MM.1S (cell line): ENCODE measurements around the gene BCAR3.

Source experiments
- DNase-seq: peaks from one replicate; pipeline ENCODE4 v3.0.0-alpha.2; 2015
- H2AFZ ChIP-seq: fragments of 300-600 bp; sonication (generic); 2 replicates; pipeline ENCODE4 v1.6.0; 2016; ENCODE audit warnings: antibody characterized with exemption, low read length
- H3F3A ChIP-seq: fragments of 300-600 bp; sonication (generic); 2 replicates; pipeline ENCODE4 v1.6.1; 2016; ENCODE audit warnings: mild to moderate bottlenecking, antibody characterized with exemption, low read length, moderate library complexity, mixed read lengths; ENCODE audit not compliant: insufficient read depth
- H3K27ac ChIP-seq: fragments of 300-600 bp; sonication (generic); 2 replicates; pipeline ENCODE4 v1.5.1; 2016; ENCODE audit warnings: mild to moderate bottlenecking, low read length
- H3K27me3 ChIP-seq: fragments of 300-600 bp; sonication (generic); replicated peaks from 2 replicates; pipeline ENCODE4 v1.6.0; 2016; ENCODE audit warnings: low read length; ENCODE audit not compliant: insufficient read depth
- H3K36me3 ChIP-seq: fragments of 300-600 bp; sonication (generic); replicated peaks from 2 replicates; pipeline ENCODE4 v1.6.1; 2016; ENCODE audit warnings: mild to moderate bottlenecking, low read length, mixed read lengths; ENCODE audit not compliant: insufficient read depth
- H3K4me1 ChIP-seq: fragments of 300-600 bp; sonication (generic); 2 replicates; pipeline ENCODE4 v1.6.1; 2016; ENCODE audit warnings: low read length, mixed read lengths
- H3K4me2 ChIP-seq: fragments of 300-600 bp; sonication (generic); 2 replicates; pipeline ENCODE4 v1.6.0; 2016; ENCODE audit warnings: low read depth, low read length
- H3K4me3 ChIP-seq: fragments of 300-600 bp; sonication (generic); 2 replicates; pipeline ENCODE4 v1.5.1; 2016; ENCODE audit warnings: low read length, mixed read lengths
- H3K79me2 ChIP-seq: fragments of 300-600 bp; sonication (generic); 2 replicates; pipeline ENCODE4 v1.6.1; 2016; ENCODE audit warnings: mixed run types, low read length, mixed read lengths
- H3K9ac ChIP-seq: fragments of 300-600 bp; sonication (generic); 2 replicates; pipeline ENCODE4 v1.6.1; 2016; ENCODE audit warnings: low read length, mixed read lengths
- H3K9me2 ChIP-seq: fragments of 300-600 bp; sonication (generic); replicated peaks from 2 replicates; pipeline ENCODE4 v1.6.1; 2016; ENCODE audit warnings: mild to moderate bottlenecking, low read length, mixed read lengths; ENCODE audit not compliant: insufficient read depth
- H3K9me3 ChIP-seq: fragments of 300-600 bp; sonication (generic); replicated peaks from 2 replicates; pipeline ENCODE4 v1.6.1; 2016; ENCODE audit warnings: mild to moderate bottlenecking, low read length, mixed read lengths; ENCODE audit not compliant: insufficient read depth
- H4K20me1 ChIP-seq: fragments of 300-600 bp; sonication (generic); 2 replicates; pipeline ENCODE4 v1.6.1; 2016; ENCODE audit warnings: mild to moderate bottlenecking, low read length, moderate library complexity, mixed read lengths; ENCODE audit not compliant: insufficient read depth
- CTCF ChIP-seq: fragments of 300-600 bp; sonication (generic); IDR thresholded peaks from 2 replicates; pipeline ENCODE4 v1.5.1; 2016; ENCODE audit warnings: antibody characterized with exemption, low read length, mixed read lengths
- EZH2 ChIP-seq: fragments of 300-600 bp; sonication (generic); optimal IDR thresholded peaks from 2 replicates; pipeline ENCODE3; 2017; ENCODE audit warnings: low read depth, mild to moderate bottlenecking, antibody characterized with exemption, low read length, mixed read lengths
- EZH2phosphoT487 ChIP-seq: fragments of 300-600 bp; sonication (generic); IDR thresholded peaks from 2 replicates; pipeline ENCODE4 v1.6.1; 2018; ENCODE audit warnings: antibody characterized with exemption, low read length

Gene BCAR3

DNA sequence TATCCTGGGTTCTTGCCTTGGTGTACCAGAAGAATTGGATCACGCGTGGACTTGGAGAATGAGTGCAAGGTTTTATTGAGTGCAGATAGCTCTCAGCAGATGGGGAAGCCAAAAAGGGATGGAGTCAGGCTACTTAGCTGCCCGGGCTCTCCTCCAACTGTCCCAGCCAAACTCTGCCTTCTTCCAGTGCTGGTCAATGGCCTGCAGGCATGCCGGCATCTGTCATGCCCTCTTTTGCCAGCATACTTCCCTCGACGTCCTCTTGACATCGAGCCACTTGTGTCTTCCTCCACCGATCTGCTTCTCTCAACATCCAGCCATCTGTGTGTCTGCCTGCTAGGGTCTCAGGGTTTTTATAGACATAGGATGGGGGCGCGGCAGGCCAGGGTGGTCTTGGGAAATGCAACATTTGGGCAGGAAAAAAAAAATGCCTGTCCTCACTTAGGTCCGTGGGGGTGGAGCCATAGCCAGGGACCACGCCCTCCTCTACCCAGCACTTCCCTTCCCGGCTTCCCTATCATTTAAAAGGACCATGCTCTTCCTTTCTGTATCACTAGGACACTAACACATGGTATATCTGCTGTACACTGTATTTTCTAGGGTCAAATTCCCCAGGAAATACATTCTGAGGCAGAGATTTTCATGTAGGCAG, 47.0 kb upstream of the BCAR3 start:
- TF ChIP-seq CTCF = no peak
- no peak for TF ChIP-seq EZH2
- no peak for TF ChIP-seq EZH2phosphoT487
- H3F3A ChIP-seq = no peaks in the 10 kb centered on the region
- no peak overlapping the region for H2AFZ ChIP-seq
- H3K9me3 ChIP-seq = no peaks in the 10 kb centered on the region
- H4K20me1 ChIP-seq = no peaks in the 10 kb centered on the region
- H3K27ac ChIP-seq = no peak overlapping the region
- H3K4me2 ChIP-seq = no peak overlapping the region
- H3K4me3 ChIP-seq = no peak overlapping the region
- no peaks in the 10 kb centered on the region for H3K9me2 ChIP-seq
- no peak overlapping the region for H3K9ac ChIP-seq
- no peaks in the 10 kb centered on the region for H3K27me3 ChIP-seq
- H3K36me3 ChIP-seq = no peaks in the 10 kb centered on the region
- DNase-seq = no peak
- H3K4me1 ChIP-seq = no peaks in the 10 kb centered on the region
- no peaks in the 10 kb centered on the region for H3K79me2 ChIP-seq

DNA sequence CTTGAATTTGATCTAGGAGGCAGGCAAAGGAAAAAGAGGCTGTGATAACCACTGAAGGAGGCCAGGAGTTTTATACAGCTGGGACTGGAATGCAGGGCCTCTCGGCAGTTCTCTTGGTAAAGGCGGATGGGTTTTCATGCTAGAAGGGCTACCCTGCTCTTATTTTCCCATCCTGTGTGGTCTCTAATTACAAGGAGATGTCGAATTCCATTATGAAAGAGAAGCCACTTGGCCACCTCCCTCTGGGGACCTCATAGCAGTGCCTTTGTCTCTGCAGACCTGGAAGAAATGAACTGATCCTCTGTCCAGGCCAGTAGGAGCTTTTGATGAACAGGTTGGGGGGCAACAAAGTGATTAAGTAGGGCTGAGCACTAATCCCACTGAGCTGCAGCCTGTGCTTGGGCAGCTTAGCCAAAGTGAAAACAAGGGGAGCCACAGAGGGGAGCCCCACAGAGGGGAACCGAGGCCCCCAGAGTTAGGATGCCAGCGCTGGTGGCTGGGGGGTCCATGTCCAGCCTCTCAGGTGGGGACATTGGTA, 42.2 kb upstream of the BCAR3 start:
- H3K79me2 ChIP-seq = no peaks in the 10 kb centered on the region
- H2AFZ ChIP-seq = no peak overlapping the region
- H3K27me3 ChIP-seq = no peaks in the 10 kb centered on the region
- H3K4me1 ChIP-seq = no peaks in the 10 kb centered on the region
- no peak overlapping the region for H3K4me2 ChIP-seq
- no peak overlapping the region for H3K27ac ChIP-seq
- no peaks in the 10 kb centered on the region for H3K36me3 ChIP-seq
- no peaks in the 10 kb centered on the region for H3K9me3 ChIP-seq
- no peaks in the 10 kb centered on the region for H3K9me2 ChIP-seq
- no peak for DNase-seq
- H3K4me3 ChIP-seq = no peak overlapping the region
- H4K20me1 ChIP-seq = no peaks in the 10 kb centered on the region
- no peak overlapping the region for H3K9ac ChIP-seq
- H3F3A ChIP-seq = no peaks in the 10 kb centered on the region
- TF ChIP-seq EZH2 (no peak), CTCF (no peak), EZH2phosphoT487 (no peak)

GRCh38 chr1:93723110-93723509, 41.5 kb upstream of the BCAR3 start:
- Histone ChIP-seq H2AFZ (no peak overlapping the region), H3K9ac (no peak overlapping the region), H3K36me3 (no peaks in the 10 kb centered on the region), H3K4me3 (no peak overlapping the region), H3F3A (no peaks in the 10 kb centered on the region), H3K4me1 (no peaks in the 10 kb centered on the region), H4K20me1 (no peaks in the 10 kb centered on the region), H3K27ac (no peak overlapping the region), H3K4me2 (no peak overlapping the region), H3K9me3 (no peaks in the 10 kb centered on the region), H3K27me3 (no peaks in the 10 kb centered on the region), H3K79me2 (no peaks in the 10 kb centered on the region), H3K9me2 (no peaks in the 10 kb centered on the region)
- TF ChIP-seq EZH2 (no peak), EZH2phosphoT487 (no peak), CTCF (no peak)
- DNase-seq = no peak
